Measurements from ENCODE around the gene SLC35G2. TPM values are rescaled to one million over a fixed set of nuclear protein-coding genes. Genes with fewer than 3 reads are reported as not detected.
A peak's percentile ranks its signal among the peaks of the same experiment; 100 is the strongest.
"Not testable (repeated sequence)": the region's sequence is repeated elsewhere in the genome, so short reads cannot be mapped to it uniquely, and the experiment has no call there.

SLC35G2 gene
- total RNA-seq, 1 donor from 2014 or later, result 5.8 TPM

DNA sequence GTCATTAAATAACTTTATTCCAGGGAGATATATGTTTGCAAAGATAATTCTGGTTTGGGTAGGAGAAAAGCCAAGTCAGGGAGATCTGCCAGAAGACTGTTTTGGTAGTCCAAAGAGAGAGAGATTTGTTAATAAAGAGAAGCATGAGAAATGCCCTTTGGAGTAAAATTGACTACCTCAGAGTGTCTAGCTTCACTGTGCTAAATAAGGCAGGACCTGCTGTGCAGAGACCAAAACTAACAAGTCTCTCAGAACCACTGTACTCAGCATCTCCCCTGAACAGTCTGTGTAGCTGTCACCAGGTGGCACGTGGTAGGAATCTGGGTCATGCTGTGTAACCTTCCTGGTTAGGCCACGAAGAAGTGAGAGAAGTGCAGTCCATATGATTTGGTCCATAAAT, 31.6 kb upstream of the SLC35G2 start:
- Mint-ChIP-seq H3K9me3 (no peaks in the 10 kb centered on the region), H3K27me3 (peaks cover 4% of the 10 kb centered on the region), H3K27ac (no peak overlapping the region), H3K4me3 (no peak overlapping the region), H3K4me1 (ENCODE audit: unreplicated experiment) (peaks cover 24% of the 10 kb centered on the region), H3K36me3 (no peaks in the 10 kb centered on the region)
- DNase-seq (ENCODE audit: extremely low spot score, unreplicated experiment), result no peak
- TF ChIP-seq, protein P1, sequence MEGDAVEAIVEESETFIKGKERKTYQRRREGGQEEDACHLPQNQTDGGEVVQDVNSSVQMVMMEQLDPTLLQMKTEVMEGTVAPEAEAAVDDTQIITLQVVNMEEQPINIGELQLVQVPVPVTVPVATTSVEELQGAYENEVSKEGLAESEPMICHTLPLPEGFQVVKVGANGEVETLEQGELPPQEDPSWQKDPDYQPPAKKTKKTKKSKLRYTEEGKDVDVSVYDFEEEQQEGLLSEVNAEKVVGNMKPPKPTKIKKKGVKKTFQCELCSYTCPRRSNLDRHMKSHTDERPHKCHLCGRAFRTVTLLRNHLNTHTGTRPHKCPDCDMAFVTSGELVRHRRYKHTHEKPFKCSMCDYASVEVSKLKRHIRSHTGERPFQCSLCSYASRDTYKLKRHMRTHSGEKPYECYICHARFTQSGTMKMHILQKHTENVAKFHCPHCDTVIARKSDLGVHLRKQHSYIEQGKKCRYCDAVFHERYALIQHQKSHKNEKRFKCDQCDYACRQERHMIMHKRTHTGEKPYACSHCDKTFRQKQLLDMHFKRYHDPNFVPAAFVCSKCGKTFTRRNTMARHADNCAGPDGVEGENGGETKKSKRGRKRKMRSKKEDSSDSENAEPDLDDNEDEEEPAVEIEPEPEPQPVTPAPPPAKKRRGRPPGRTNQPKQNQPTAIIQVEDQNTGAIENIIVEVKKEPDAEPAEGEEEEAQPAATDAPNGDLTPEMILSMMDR (conservative IDR thresholded peaks at IDR 0.05), result no peak

DNA sequence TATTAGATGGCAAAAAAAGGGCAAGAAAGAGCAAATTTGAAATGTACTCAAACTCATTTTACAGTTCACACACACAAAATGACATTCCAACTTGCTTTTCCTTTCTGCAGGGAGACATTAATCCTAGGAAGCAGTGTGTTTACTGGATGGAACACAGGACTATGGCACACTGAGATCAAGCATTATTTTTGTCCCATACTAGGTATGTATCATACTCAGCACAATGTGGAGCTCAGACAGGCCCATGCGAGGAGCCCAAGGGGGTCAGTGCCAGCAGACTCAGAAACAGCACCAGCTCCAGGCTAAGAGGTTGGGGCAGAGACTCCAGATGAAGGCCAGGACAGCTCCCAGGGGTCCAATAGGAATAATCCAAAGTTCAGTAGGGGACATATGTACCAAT, 30.8 kb upstream of the SLC35G2 start:
- no peaks in the 10 kb centered on the region for H3K36me3 Mint-ChIP-seq
- peaks cover 4% of the 10 kb centered on the region for H3K27me3 Mint-ChIP-seq
- peaks cover 28% of the 10 kb centered on the region for H3K4me1 Mint-ChIP-seq (ENCODE audit: unreplicated experiment)
- no peaks in the 10 kb centered on the region for H3K9me3 Mint-ChIP-seq
- DNase-seq (ENCODE audit: extremely low spot score, unreplicated experiment), result no peak
- no peak overlapping the region for H3K27ac Mint-ChIP-seq
- H3K4me3 Mint-ChIP-seq, result no peak overlapping the region
- TF ChIP-seq, protein P1 (conservative IDR thresholded peaks at IDR 0.05), result no peak

DNA sequence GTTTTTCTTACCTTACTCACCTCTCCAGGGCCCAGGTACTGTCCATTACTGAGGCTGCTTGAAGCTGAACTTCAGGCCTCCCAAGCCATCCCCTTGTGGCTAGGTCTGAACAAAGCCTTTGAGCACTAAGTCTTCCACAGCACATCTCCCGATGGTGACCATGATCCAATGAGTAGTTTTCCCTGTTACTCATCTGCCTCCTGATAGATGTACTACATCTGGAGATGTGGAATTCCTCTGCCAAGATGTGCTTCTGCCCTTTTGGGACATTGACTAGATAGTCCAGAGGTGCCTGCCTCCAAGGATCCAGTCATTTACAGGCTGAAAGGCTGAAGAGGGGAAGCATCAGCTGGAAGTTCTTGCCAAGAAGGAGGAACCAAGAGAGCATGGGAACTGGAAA, 28.9 kb upstream of the SLC35G2 start:
- TF ChIP-seq, protein P1 (conservative IDR thresholded peaks at IDR 0.05), result no peak
- Mint-ChIP-seq H3K9me3 (no peaks in the 10 kb centered on the region), H3K27ac (peak overlapping the region; percentile 50), H3K36me3 (no peaks in the 10 kb centered on the region), H3K4me1 (ENCODE audit: unreplicated experiment) (peaks cover 28% of the 10 kb centered on the region), H3K27me3 (peaks cover 4% of the 10 kb centered on the region), H3K4me3 (no peak overlapping the region)
- DNase-seq (ENCODE audit: extremely low spot score, unreplicated experiment), result no peak

DNA sequence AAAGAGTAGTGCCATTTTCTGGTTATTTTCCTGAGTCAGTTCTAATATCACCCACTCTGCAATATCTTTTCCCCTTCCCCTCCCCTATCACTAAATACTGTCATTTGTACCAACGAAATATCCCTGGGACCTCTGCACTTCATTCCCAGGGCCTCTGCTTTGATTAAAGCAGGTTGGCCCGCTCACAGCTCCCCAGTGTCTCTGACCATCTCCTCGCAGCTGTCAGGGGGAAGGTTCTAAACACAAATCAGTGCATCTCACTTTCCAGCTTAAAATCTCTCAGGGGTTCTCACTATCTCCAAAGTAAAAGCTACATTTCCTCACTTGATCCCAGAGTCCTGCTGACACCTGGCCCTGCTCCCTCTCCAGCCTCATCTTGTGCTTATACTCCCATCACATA, 28.1 kb upstream of the SLC35G2 start:
- peaks cover 28% of the 10 kb centered on the region for H3K4me1 Mint-ChIP-seq (ENCODE audit: unreplicated experiment)

DNA sequence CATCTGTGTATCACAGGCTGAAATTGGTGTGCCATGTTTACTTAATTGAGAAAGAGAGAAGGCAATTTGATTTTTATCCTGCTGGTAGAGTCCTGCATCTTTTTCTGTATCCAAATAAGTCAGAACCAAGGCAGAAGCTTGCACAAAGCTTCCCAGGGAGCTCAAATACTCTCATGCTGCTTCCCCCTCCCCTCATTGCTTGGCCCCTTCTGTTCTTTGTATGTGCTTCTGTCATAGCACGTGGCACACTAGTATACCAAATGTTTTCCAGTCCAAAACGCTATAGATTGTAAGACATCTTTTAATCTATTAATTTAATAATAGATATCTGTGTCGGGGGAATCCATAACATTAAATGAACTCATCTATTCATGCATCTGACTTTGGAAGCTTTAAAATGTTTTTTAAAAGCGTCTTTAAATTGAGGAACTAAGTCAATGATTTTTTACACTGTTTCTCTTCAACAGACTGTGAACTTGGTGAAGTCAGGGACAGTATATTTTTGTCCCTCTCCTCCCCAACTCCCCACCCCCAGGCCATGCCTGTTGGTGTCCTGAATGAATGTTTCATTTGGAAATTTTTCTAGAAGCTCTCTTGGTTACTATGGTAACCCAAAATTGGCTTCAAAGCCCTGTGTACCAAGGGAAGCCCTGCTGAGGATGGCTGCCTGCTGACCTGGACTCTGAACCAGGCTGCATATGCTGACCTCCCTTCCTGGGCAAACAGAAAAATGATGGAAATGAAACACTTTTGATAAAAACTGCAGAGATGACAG, 26.2 kb upstream of the SLC35G2 start:
- H3K27ac Mint-ChIP-seq, result no peak overlapping the region
- no peaks in the 10 kb centered on the region for H3K36me3 Mint-ChIP-seq
- H3K4me3 Mint-ChIP-seq, result no peak overlapping the region
- no peak for DNase-seq (ENCODE audit: extremely low spot score, unreplicated experiment)
- H3K9me3 Mint-ChIP-seq, result no peaks in the 10 kb centered on the region
- H3K27me3 Mint-ChIP-seq, result peaks cover 4% of the 10 kb centered on the region
- peaks cover 13% of the 10 kb centered on the region for H3K4me1 Mint-ChIP-seq (ENCODE audit: unreplicated experiment)
- TF ChIP-seq, protein P1 (conservative IDR thresholded peaks at IDR 0.05), result no peak

More for the DNA sequence above, 28.1 kb upstream of the SLC35G2 start:
- TF ChIP-seq, protein P1 (conservative IDR thresholded peaks at IDR 0.05), result no peak
- no peak for DNase-seq (ENCODE audit: extremely low spot score, unreplicated experiment)
- Mint-ChIP-seq H3K4me3 (no peak overlapping the region), H3K27me3 (peaks cover 4% of the 10 kb centered on the region), H3K9me3 (no peaks in the 10 kb centered on the region), H3K36me3 (no peaks in the 10 kb centered on the region), H3K27ac (no peak overlapping the region)

DNA sequence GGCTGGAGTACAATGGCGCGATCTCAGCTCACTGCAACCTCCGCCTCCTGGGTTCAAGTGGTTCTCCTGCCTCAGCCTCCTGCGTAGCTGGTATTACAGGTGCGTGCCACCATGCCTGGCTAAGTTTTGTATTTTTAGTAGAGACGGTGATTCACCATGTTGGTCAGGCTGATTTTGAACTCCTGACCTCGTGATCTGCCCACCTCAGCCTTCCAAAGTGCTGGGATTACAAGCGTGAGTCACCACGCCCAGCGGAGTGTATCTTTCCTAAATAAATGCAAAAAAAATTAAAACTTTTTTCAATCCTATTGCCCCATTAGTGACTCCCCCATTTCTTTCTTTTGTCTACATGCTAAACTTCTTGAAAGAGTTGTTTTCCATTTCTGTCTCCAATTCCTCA, 17.8 kb upstream of the SLC35G2 start:
- peaks cover 12% of the 10 kb centered on the region for H3K4me1 Mint-ChIP-seq (ENCODE audit: unreplicated experiment)
- not testable (repeated sequence) for H3K4me3 Mint-ChIP-seq; H3K27me3 Mint-ChIP-seq; H3K9me3 Mint-ChIP-seq; H3K27ac Mint-ChIP-seq; DNase-seq (ENCODE audit: extremely low spot score, unreplicated experiment); H3K36me3 Mint-ChIP-seq

Measured in type B pancreatic cell (in vitro differentiated cells).